GM19043 (cell line): ENCODE results near the gene ARHGEF10L.
"Not testable (repeated sequence)": the region's sequence is repeated elsewhere in the genome, so short reads cannot be mapped to it uniquely, and the experiment has no call there.

Source experiments
- ATAC-seq: cut with Tn5 transposase; IDR thresholded peaks from one replicate; pipeline ENCODE4 v1.9.1; 2021; ENCODE audit warnings: low read depth; ENCODE audit not compliant: unreplicated experiment

Gene ARHGEF10L

GRCh38 chr1:17606826-17607440, 67.4 kb downstream of the ARHGEF10L start:
- ATAC-seq = no peak

- ATAC-seq = no peak
Observed at GRCh38 chr1:17607644-17608581, 68.4 kb downstream of the ARHGEF10L start.

GRCh38 chr1:17609529-17609928, 70.0 kb downstream of the ARHGEF10L start:
- ATAC-seq = no peak

- ATAC-seq = no peak
Observed at GRCh38 chr1:17610085-17610484, 70.6 kb downstream of the ARHGEF10L start.

- ATAC-seq = no peak
Observed at GRCh38 chr1:17610713-17611112, 71.2 kb downstream of the ARHGEF10L start.

- no peak for ATAC-seq
Observed at GRCh38 chr1:17611991-17612390, 72.5 kb downstream of the ARHGEF10L start.

GRCh38 chr1:17612831-17613230, 73.3 kb downstream of the ARHGEF10L start:
- no peak for ATAC-seq

GRCh38 chr1:17614586-17614985, 75.1 kb downstream of the ARHGEF10L start:
- ATAC-seq = no peak

GRCh38 chr1:17615157-17615556, 75.7 kb downstream of the ARHGEF10L start:
- no peak for ATAC-seq

- ATAC-seq = no peak
Observed at GRCh38 chr1:17615959-17616358, 76.5 kb downstream of the ARHGEF10L start.

- no peak for ATAC-seq
Observed at GRCh38 chr1:17616731-17617279, 77.3 kb downstream of the ARHGEF10L start.

- ATAC-seq = no peak
Observed at GRCh38 chr1:17617787-17618557, 78.5 kb downstream of the ARHGEF10L start.

GRCh38 chr1:17618558-17619247, 79.2 kb downstream of the ARHGEF10L start:
- ATAC-seq = no peak

GRCh38 chr1:17620448-17620847, 81.0 kb downstream of the ARHGEF10L start:
- ATAC-seq = no peak

- ATAC-seq = no peak
Observed at GRCh38 chr1:17621691-17622090, 82.2 kb downstream of the ARHGEF10L start.

- no peak for ATAC-seq
Observed at GRCh38 chr1:17622823-17623222, 83.3 kb downstream of the ARHGEF10L start.

- ATAC-seq = no peak
Observed at GRCh38 chr1:17624611-17625233, 85.2 kb downstream of the ARHGEF10L start.

- ATAC-seq = no peak
Observed at GRCh38 chr1:17627239-17628052, 87.9 kb downstream of the ARHGEF10L start.

GRCh38 chr1:17629046-17629445, 89.5 kb downstream of the ARHGEF10L start:
- ATAC-seq = not testable (repeated sequence)
